Coronary artery (tissue), 2 donors: ENCODE measurements around the gene ZNF367.

Experiments used
- DNase-seq: peaks from one replicate; pipeline ENCODE4 v3.0.0-alpha.2; 2017; ENCODE audit warnings: low spot score
- H3K27ac ChIP-seq, 2 donors: fragments of 200-600 bp; sonication (generic); one replicate each; pipeline ENCODE4 v1.5.1; 2016 to 2019
- H3K4me3 ChIP-seq: fragments of 200-600 bp; sonication (generic); 2 replicates; pipeline ENCODE4 v1.5.1; 2016; ENCODE audit warnings: mild to moderate bottlenecking, moderate library complexity
- CTCF ChIP-seq: fragments of 200-600 bp; sonication (generic); IDR thresholded peaks from one replicate; pipeline ENCODE4 v1.5.1; 2019; ENCODE audit warnings: antibody characterized with exemption

The ZNF367 gene

GRCh38 chr9:96423322-96423984 lies 5.3 kb upstream of the ZNF367 start:
- peak overlapping the region in 1 of 2 donors; percentile 26 for H3K27ac ChIP-seq
- DNase-seq: no peak
- no peak overlapping the region for H3K4me3 ChIP-seq
- TF ChIP-seq CTCF: no peak

- DNase-seq: peak; percentile 75
- TF ChIP-seq CTCF: no peak
These were observed 2.5 kb upstream of the ZNF367 start for GRCh38 chr9:96420468-96421219.

GRCh38 chr9:96419691-96419969 lies 1.5 kb upstream of the ZNF367 start:
- TF ChIP-seq CTCF: no peak
- Histone ChIP-seq H3K4me3 (peak overlapping the region; percentile 77), H3K27ac (peak overlapping the region; percentile 98 to 100)
- DNase-seq: no peak

More at GRCh38 chr9:96420468-96421219, 2.5 kb upstream of the ZNF367 start:
- peak overlapping the region; percentile 98 to 100 for H3K27ac ChIP-seq
- H3K4me3 ChIP-seq: no peak overlapping the region

- peak overlapping the region; percentile 98 to 100 for H3K27ac ChIP-seq
- TF ChIP-seq CTCF: no peak
- DNase-seq: peak; percentile 85
- peak overlapping the region; percentile 77 for H3K4me3 ChIP-seq
These were observed 935 bp upstream of the ZNF367 start for GRCh38 chr9:96418920-96419690.

GRCh38 chr9:96417661-96418082 lies 498 bp downstream of the ZNF367 start:
- H3K4me3 ChIP-seq: peak overlapping the region; percentile 77
- H3K27ac ChIP-seq: peak overlapping the region; percentile 98 to 100
- peak; percentile 75 for DNase-seq
- TF ChIP-seq CTCF: no peak

GRCh38 chr9:96417051-96417586 lies 1.1 kb downstream of the ZNF367 start:
- DNase-seq: peak; percentile 91
- peak overlapping the region; percentile 77 for H3K4me3 ChIP-seq
- TF ChIP-seq CTCF: no peak
- H3K27ac ChIP-seq: peak overlapping the region; percentile 98 to 100
